ENCODE data around the gene EPB41.

DNA sequence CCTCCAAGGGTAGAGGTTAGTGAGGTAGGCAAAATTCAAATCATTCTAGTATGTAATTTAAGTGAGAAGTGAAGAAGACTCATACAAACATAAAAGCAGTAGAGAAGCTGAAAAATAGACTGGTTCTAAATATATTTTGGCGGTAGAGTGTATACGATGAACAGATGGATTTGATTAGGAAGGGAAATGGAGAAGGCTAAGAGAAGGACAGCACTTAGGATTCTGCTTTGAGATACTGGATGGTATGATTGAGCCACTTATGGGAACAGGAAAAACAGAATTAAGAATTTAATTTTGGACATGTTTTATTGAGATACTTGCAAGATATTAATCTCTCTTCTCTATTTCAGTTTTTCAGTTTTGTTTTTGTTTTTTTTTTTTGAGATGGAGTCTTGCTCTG lies 60.1 kb downstream of the EPB41 start:
- TF ChIP-seq POLR2AphosphoS5 (IDR thresholded peaks at IDR 0.05) (no peak), POLR2A (IDR thresholded peaks at IDR 0.05) (no peak), EP300 (IDR thresholded peaks at IDR 0.05) (no peak)
- TF ChIP-seq, protein P1, sequence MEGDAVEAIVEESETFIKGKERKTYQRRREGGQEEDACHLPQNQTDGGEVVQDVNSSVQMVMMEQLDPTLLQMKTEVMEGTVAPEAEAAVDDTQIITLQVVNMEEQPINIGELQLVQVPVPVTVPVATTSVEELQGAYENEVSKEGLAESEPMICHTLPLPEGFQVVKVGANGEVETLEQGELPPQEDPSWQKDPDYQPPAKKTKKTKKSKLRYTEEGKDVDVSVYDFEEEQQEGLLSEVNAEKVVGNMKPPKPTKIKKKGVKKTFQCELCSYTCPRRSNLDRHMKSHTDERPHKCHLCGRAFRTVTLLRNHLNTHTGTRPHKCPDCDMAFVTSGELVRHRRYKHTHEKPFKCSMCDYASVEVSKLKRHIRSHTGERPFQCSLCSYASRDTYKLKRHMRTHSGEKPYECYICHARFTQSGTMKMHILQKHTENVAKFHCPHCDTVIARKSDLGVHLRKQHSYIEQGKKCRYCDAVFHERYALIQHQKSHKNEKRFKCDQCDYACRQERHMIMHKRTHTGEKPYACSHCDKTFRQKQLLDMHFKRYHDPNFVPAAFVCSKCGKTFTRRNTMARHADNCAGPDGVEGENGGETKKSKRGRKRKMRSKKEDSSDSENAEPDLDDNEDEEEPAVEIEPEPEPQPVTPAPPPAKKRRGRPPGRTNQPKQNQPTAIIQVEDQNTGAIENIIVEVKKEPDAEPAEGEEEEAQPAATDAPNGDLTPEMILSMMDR (IDR thresholded peaks at IDR 0.05): no peak

Data from sigmoid colon (tissue), 4 donors.